Mesendoderm (in vitro differentiated cells): ENCODE measurements around the gene CRELD1.
"Not testable (repeated sequence)": the region's sequence is repeated elsewhere in the genome, so short reads cannot be mapped to it uniquely, and the experiment has no call there.

Source experiments
- DNase-seq: peaks from one replicate; pipeline ENCODE4 v3.0.0; 2013
- H2AK5ac ChIP-seq: 2 replicates; pipeline ENCODE4 v1.6.1; 2013; ENCODE audit warnings: low read length, inconsistent platforms
- H2BK120ac ChIP-seq: 2 replicates; pipeline ENCODE4 v1.6.1; 2013; ENCODE audit warnings: low read depth, mild to moderate bottlenecking, low read length, moderate library complexity, mixed read lengths
- H2BK15ac ChIP-seq: replicated peaks from 2 replicates; pipeline ENCODE4 v1.6.1; 2013; ENCODE audit warnings: low read depth, mild to moderate bottlenecking, moderate library complexity
- H2BK5ac ChIP-seq: 2 replicates; pipeline ENCODE4 v1.6.1; 2013; ENCODE audit warnings: low read length, inconsistent platforms
- H3K18ac ChIP-seq: 2 replicates; pipeline ENCODE4 v1.6.1; 2013; ENCODE audit warnings: mild to moderate bottlenecking, low read length, mixed read lengths
- H3K23ac ChIP-seq: one replicate; pipeline ENCODE4 v1.6.1; 2013; ENCODE audit warnings: low read length
- H3K27ac ChIP-seq: 2 replicates; pipeline ENCODE4 v1.5.1; 2013; ENCODE audit warnings: low read depth, mild to moderate bottlenecking, inconsistent platforms, low read length, moderate library complexity
- H3K27me3 ChIP-seq: 2 replicates; pipeline ENCODE4 v1.6.1; 2013; ENCODE audit warnings: low read length, control low read depth, mild to moderate bottlenecking, inconsistent platforms; ENCODE audit not compliant: insufficient read depth, poor library complexity
- H3K36me3 ChIP-seq: 2 replicates; pipeline ENCODE4 v1.6.1; 2013; ENCODE audit warnings: low read length, inconsistent platforms; ENCODE audit not compliant: control insufficient read depth, insufficient read depth
- H3K4ac ChIP-seq: one replicate; pipeline ENCODE4 v1.6.1; 2013; ENCODE audit warnings: low read depth, mild to moderate bottlenecking, low read length, moderate library complexity
- H3K4me1 ChIP-seq: 2 replicates; pipeline ENCODE4 v1.6.1; 2013; ENCODE audit warnings: low read depth, low read length, inconsistent platforms; ENCODE audit not compliant: control insufficient read depth
- H3K4me2 ChIP-seq: 2 replicates; pipeline ENCODE4 v1.6.1; 2013; ENCODE audit warnings: low read length
- H3K4me3 ChIP-seq: 2 replicates; pipeline ENCODE4 v1.5.1; 2013; ENCODE audit warnings: mild to moderate bottlenecking, low read length
- H3K56ac ChIP-seq: one replicate; pipeline ENCODE4 v1.6.1; 2013; ENCODE audit warnings: low read length
- H3K79me1 ChIP-seq: 2 replicates; pipeline ENCODE4 v1.6.1; 2013; ENCODE audit warnings: low read length, inconsistent platforms
- H3K79me2 ChIP-seq: 2 replicates; pipeline ENCODE4 v1.6.1; 2013; ENCODE audit warnings: mild to moderate bottlenecking, low read length; ENCODE audit not compliant: control insufficient read depth, insufficient read depth
- H3K9ac ChIP-seq: 2 replicates; pipeline ENCODE4 v1.6.1; 2013; ENCODE audit warnings: low read length, inconsistent platforms
- H4K5ac ChIP-seq: one replicate; pipeline ENCODE4 v1.6.1; 2013; ENCODE audit warnings: low read length
- H4K8ac ChIP-seq: one replicate; pipeline ENCODE4 v1.6.1; 2013; ENCODE audit warnings: low read depth, mild to moderate bottlenecking, control low read depth, low read length, moderate library complexity
- WGBS: extraction: QIAGEN DNeasy Blood & Tissue Kit; methylation state at CpG from one replicate; pipeline ENCODE4 v1.1.7; 2013; ENCODE audit warnings: low lambda C conversion rate, missing lambda C conversion rate; ENCODE audit not compliant: insufficient coverage; ENCODE audit errors: extremely low coverage; 5-methylcytosine and 5-hydroxymethylcytosine counted together

CRELD1 gene

DNA sequence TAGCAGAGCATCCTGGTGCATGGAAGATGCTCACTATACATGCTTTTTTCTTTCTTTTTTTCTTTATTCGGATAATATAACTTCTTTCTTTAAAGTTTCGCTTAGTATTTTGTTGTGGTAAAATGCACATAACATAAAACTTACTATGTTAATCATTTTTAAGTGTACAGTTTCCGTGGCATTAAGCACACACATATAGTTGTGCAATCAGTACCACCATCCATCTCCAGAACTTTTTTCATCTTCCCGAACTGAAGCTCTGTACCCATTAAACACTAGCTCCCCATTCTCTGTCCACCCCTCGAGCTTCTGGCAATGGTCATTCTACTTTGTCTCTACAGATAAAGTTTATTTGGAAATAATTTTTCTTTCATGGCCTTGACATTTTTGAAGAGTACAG, 44.2 kb upstream of the CRELD1 start:
- Histone ChIP-seq H3K23ac (no peak overlapping the region), H3K4ac (no peak overlapping the region), H2BK5ac (no peak overlapping the region), H3K4me1 (no peaks in the 10 kb centered on the region), H3K27me3 (no peaks in the 10 kb centered on the region), H3K27ac (no peak overlapping the region), H3K79me2 (peaks cover 13% of the 10 kb centered on the region), H3K56ac (no peak overlapping the region), H4K8ac (no peak overlapping the region), H3K4me2 (no peak overlapping the region), H3K79me1 (peaks cover 11% of the 10 kb centered on the region), H3K18ac (no peak overlapping the region), H3K4me3 (no peak overlapping the region), H2AK5ac (no peak overlapping the region), H4K5ac (no peak overlapping the region), H3K36me3 (peaks cover 6% of the 10 kb centered on the region), H2BK120ac (no peak overlapping the region), H3K9ac (no peak overlapping the region), H2BK15ac (no peak overlapping the region)
- no CpG with 5 or more reads among the region's 5 CpGs for WGBS
- DNase-seq = no peak

DNA sequence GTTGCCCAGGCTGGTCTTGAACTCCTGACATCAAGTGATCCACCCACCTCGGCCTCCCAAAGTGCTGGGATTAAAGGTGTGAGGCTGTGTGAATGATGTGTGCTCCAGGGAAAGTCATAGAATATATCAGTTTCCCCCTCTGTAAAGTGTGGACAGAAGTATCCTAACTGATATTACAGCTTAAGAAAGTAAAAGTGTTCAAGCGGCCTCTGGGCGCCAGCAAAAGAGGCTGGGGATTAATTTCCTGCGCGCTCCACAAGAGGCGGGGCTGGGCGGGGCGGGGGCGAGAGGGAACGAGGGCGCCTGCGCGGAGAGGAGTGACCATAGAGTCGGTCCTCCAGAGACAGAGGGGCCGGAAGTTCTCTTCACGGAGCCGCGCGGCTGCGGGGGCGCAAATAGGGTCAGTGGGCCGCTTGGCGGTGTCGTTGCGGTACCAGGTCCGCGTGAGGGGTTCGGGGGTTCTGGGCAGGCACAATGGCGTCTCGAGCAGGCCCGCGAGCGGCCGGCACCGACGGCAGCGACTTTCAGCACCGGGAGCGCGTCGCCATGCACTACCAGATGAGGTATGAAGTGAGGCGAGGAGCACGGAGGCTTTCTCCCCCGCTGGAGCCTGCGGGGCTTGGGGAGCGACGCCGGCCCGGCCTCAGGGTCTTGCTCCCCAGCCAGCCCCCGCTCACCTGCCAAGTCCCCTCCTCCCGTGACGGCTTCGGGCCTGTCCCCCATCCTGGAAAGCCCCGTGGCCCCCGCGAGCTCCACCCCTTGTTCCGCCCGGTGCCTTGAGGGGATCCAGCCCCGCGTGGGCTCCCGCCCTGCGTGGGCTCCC, 43.2 kb upstream of the CRELD1 start, which contains the start of gene JAGN1:
JAGN1 (plus strand) TSS at position 362 of the 823 bp plus-strand sequence; CDS start at position 475, 113 bp downstream.
- Histone ChIP-seq H2BK15ac (no peak within 1 kb of the TSS), H3K18ac (peak within 1 kb of the TSS; percentile 54), H3K56ac (peak within 1 kb of the TSS; percentile 99), H3K4me1 (no peaks in the 10 kb centered on the region), H4K5ac (no peak within 1 kb of the TSS), H3K79me2 (peaks cover 13% of the 10 kb centered on the region), H3K79me1 (peaks cover 11% of the 10 kb centered on the region), H3K4me3 (peak within 1 kb of the TSS; percentile 98), H3K4me2 (peak within 1 kb of the TSS; percentile 89), H3K9ac (peak within 1 kb of the TSS; percentile 99), H4K8ac (peak within 1 kb of the TSS; percentile 77), H2AK5ac (no peak within 1 kb of the TSS), H2BK120ac (peak within 1 kb of the TSS; percentile 0), H3K4ac (peak within 1 kb of the TSS; percentile 17), H2BK5ac (peak within 1 kb of the TSS; percentile 92), H3K36me3 (peaks cover 6% of the 10 kb centered on the region), H3K27me3 (no peaks in the 10 kb centered on the region), H3K27ac (peak within 1 kb of the TSS; percentile 48), H3K23ac (peak within 1 kb of the TSS; percentile 94)
- no CpG with 5 or more reads among the region's 62 CpGs for WGBS
- peak; percentile 92 for DNase-seq

GRCh38 chr3:9891072-9891622, 42.5 kb upstream of the CRELD1 start:
- H3K79me1 ChIP-seq = peaks cover 11% of the 10 kb centered on the region
- H3K9ac ChIP-seq = peak overlapping the region; percentile 99
- H3K18ac ChIP-seq = peak overlapping the region; percentile 54
- no peak overlapping the region for H2BK5ac ChIP-seq
- peak overlapping the region; percentile 98 for H3K4me3 ChIP-seq
- peak overlapping the region; percentile 0 for H2BK120ac ChIP-seq
- DNase-seq = no peak
- H3K23ac ChIP-seq = peak overlapping the region; percentile 94
- H3K4me2 ChIP-seq = peak overlapping the region; percentile 89
- H2AK5ac ChIP-seq = no peak overlapping the region
- H2BK15ac ChIP-seq = no peak overlapping the region
- peak overlapping the region; percentile 99 for H3K56ac ChIP-seq
- no peaks in the 10 kb centered on the region for H3K27me3 ChIP-seq
- peak overlapping the region; percentile 17 for H3K4ac ChIP-seq
- no peak overlapping the region for H4K5ac ChIP-seq
- peaks cover 13% of the 10 kb centered on the region for H3K79me2 ChIP-seq
- WGBS = no CpG with 5 or more reads among the region's 12 CpGs
- no peaks in the 10 kb centered on the region for H3K4me1 ChIP-seq
- H3K27ac ChIP-seq = no peak overlapping the region
- H4K8ac ChIP-seq = peak overlapping the region; percentile 77
- H3K36me3 ChIP-seq = peaks cover 6% of the 10 kb centered on the region

DNA sequence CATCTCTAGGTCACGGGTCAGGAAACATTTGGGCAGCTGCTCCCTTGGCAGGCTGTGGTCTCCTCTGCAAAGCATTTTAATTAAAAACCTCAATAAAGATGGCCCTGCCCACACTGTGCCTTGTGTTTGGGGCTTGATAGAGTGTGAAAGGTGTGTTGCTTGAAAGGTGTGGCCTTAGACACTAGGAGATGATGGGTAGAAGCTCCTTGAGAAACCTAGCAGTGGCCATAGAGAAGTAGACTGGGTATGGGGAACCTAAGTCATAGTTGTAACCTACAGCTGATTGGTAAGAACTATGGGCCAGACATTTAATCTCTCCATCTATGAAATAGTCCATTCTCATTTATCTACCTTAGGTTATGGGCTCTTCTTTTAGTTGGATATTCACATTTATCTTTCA, 39.9 kb upstream of the CRELD1 start:
- no peak overlapping the region for H2AK5ac ChIP-seq
- H3K4me3 ChIP-seq = no peak overlapping the region
- H3K23ac ChIP-seq = no peak overlapping the region
- no peak overlapping the region for H4K8ac ChIP-seq
- H2BK5ac ChIP-seq = no peak overlapping the region
- peaks cover 11% of the 10 kb centered on the region for H3K79me1 ChIP-seq
- H3K4ac ChIP-seq = no peak overlapping the region
- no CpG with 5 or more reads among the region's 1 CpG for whole genome bisulfite sequencing
- H2BK120ac ChIP-seq = no peak overlapping the region
- no peak overlapping the region for H2BK15ac ChIP-seq
- H3K4me2 ChIP-seq = no peak overlapping the region
- no peak overlapping the region for H3K9ac ChIP-seq
- peaks cover 6% of the 10 kb centered on the region for H3K36me3 ChIP-seq
- no peak overlapping the region for H3K27ac ChIP-seq
- H3K4me1 ChIP-seq = no peaks in the 10 kb centered on the region
- DNase-seq = no peak
- no peak overlapping the region for H4K5ac ChIP-seq
- H3K56ac ChIP-seq = no peak overlapping the region
- no peak overlapping the region for H3K18ac ChIP-seq
- H3K79me2 ChIP-seq = peaks cover 13% of the 10 kb centered on the region
- no peaks in the 10 kb centered on the region for H3K27me3 ChIP-seq

- H3K79me1 ChIP-seq = peaks cover 11% of the 10 kb centered on the region
- H3K4me1 ChIP-seq, H3K4me2 ChIP-seq: not testable (repeated sequence)
These were observed 37.9 kb upstream of the CRELD1 start for GRCh38 chr3:9895715-9896114.

More at GRCh38 chr3:9895715-9896114, 37.9 kb upstream of the CRELD1 start:
- H3K9ac ChIP-seq, H3K36me3 ChIP-seq, H3K18ac ChIP-seq, H3K4ac ChIP-seq, H3K27ac ChIP-seq, H2BK120ac ChIP-seq, H4K8ac ChIP-seq, H4K5ac ChIP-seq, DNase-seq, H2BK15ac ChIP-seq, H3K56ac ChIP-seq, H3K4me3 ChIP-seq, H3K23ac ChIP-seq, H2AK5ac ChIP-seq, H3K27me3 ChIP-seq, H2BK5ac ChIP-seq: not testable (repeated sequence)
- H3K79me2 ChIP-seq = peaks cover 11% of the 10 kb centered on the region
- no CpG with 5 or more reads among the region's 3 CpGs for WGBS
